HG03108 (cell line): ENCODE results near the gene ASTL.

Experiments used
- ATAC-seq: cut with Tn5 transposase; IDR thresholded peaks from one replicate; pipeline ENCODE4 v1.9.1; 2021; ENCODE audit warnings: moderate library complexity; ENCODE audit not compliant: unreplicated experiment

Gene ASTL

GRCh38 chr2:96102596-96103186 is 35.6 kb downstream of the ASTL start:
- no peak for ATAC-seq

- no peak for ATAC-seq
Measured at GRCh38 chr2:96100893-96101304, 37.4 kb downstream of the ASTL start.

GRCh38 chr2:96099861-96100798 is 38.2 kb downstream of the ASTL start:
- no peak for ATAC-seq

- no peak for ATAC-seq
Measured at GRCh38 chr2:96098900-96099590, 39.3 kb downstream of the ASTL start.

GRCh38 chr2:96097951-96098823 is 40.1 kb downstream of the ASTL start:
- no peak for ATAC-seq

GRCh38 chr2:96097441-96097840 is 40.9 kb downstream of the ASTL start:
- no peak for ATAC-seq

- ATAC-seq = no peak
Measured at GRCh38 chr2:96095116-96095636, 43.1 kb downstream of the ASTL start.

GRCh38 chr2:96093528-96093927 is 44.8 kb downstream of the ASTL start:
- ATAC-seq = no peak

GRCh38 chr2:96092951-96093350 is 45.4 kb downstream of the ASTL start:
- no peak for ATAC-seq

- no peak for ATAC-seq
Measured at GRCh38 chr2:96092573-96092877, 45.8 kb downstream of the ASTL start.

GRCh38 chr2:96091711-96092572 is 46.4 kb downstream of the ASTL start:
- ATAC-seq = no peak

- no peak for ATAC-seq
Measured at GRCh38 chr2:96091141-96091710, 47.1 kb downstream of the ASTL start.

GRCh38 chr2:96090196-96090926 is 47.9 kb downstream of the ASTL start:
- ATAC-seq = no peak

GRCh38 chr2:96089356-96090195 is 48.7 kb downstream of the ASTL start:
- ATAC-seq = no peak

- ATAC-seq = no peak
Measured at GRCh38 chr2:96088340-96089335, 49.7 kb downstream of the ASTL start.

GRCh38 chr2:96087130-96087529 is 51.2 kb downstream of the ASTL start:
- no peak for ATAC-seq
